Smooth muscle cell of the brain vasculature (primary cell): ENCODE measurements around the gene TMEM184A.
"Not testable (repeated sequence)": the region's sequence is repeated elsewhere in the genome, so short reads cannot be mapped to it uniquely, and the experiment has no call there.

Source experiments
- DNase-seq: peaks from one replicate; pipeline ENCODE4 v3.0.0-alpha.2; 2012; ENCODE audit warnings: low read depth, low spot score

Gene TMEM184A

DNA sequence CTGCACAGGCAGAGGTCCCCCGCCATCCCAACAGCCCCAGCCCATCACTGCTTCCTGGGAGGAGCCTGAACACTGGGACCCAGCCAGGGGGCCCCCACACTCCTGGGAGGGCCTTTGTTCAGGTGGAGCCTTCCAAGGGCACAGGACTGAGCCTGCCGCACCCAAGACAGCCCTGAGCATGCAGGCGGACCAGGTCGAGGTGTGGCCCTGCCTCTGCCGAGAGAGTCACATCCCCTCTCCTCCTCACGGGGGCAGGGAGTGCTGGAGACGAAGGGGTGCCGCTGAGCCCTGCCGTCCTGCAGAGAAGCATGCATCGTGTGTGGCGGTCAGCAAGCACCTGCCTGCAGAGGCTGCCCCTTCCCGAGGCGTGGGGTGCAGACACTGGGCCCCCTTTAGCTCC, 32.8 kb downstream of the TMEM184A start:
- no peak for DNase-seq

DNA sequence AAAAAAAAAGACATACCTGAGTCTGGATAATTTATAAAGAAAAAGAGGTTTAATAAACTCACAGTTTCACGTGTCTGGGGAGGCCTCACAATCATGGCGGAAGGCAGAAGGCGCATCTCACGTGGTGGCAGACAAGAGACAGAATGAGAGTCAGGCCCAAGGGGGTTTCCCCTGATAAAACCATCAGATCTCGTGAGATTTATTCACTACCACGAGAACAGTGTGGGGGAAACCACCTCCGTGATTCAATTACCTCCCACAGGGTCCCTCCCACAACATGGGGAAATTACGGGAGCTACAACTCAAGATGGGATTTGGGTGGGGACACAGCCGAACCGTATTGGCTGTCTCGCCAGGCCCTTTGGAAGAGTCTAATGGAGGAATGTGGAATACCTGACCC, 34.5 kb downstream of the TMEM184A start:
- DNase-seq: no peak

DNA sequence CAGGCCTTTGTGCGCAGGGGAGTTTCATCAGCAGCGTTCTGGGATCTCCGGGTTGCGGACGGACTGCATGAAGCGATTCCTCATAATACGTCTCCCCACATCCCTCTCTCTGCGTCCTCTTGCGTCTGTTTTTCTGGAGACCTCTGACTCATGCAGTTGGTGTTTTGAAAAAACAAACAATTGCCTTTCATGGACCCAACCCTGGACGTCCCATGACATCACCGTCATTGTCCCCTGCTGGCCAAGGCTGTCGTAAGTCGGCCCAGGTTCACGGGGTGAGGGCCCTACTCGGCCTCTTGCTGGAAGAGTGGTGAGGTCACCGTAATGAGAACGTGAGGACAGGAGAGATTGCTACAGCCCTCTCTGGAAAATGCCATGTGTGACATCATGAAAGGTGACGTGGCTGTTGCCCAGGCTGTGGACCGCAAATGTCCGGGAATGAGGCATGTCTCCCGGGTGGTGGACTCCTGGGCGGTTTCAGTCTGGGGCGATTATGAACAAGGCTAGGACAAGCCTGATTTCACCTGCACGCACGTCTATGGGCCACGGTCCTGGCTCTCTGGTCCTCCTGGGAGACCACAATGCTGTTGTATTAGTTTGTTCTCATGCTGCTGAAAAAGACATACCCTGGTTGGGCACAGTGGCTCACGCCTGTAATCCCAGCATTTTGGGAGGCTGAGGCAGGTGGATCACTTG, 35.3 kb downstream of the TMEM184A start:
- peak; percentile 97 for DNase-seq

- DNase-seq: not testable (repeated sequence)
Observed at GRCh38 chr7:1519322-1519922, 36.6 kb downstream of the TMEM184A start.

- no peak for DNase-seq
Observed at GRCh38 chr7:1516586-1517251, 39.3 kb downstream of the TMEM184A start.

- DNase-seq: not testable (repeated sequence)
Observed at GRCh38 chr7:1515509-1515967, 40.5 kb downstream of the TMEM184A start.

DNA sequence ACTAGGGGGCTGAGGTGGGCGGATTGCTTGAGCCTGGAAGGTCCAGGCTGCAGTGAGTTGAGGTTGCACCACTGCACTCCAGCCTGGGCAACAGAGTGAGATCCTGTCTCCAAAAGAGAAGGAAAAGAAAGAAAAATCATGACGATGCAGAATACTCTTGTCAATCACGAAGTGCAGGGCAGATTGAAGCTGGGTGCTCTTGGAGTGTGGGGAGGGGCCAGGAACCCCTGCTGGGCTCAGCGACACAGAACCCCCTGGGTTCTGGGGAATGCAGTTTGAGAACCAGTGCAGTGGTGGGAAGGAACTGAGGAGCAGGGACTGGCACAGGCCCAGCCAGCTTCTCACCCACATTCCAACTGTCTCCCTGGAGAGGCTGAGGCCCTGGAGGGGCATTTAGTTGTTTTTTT, 41.0 kb downstream of the TMEM184A start:
- DNase-seq: no peak

DNA sequence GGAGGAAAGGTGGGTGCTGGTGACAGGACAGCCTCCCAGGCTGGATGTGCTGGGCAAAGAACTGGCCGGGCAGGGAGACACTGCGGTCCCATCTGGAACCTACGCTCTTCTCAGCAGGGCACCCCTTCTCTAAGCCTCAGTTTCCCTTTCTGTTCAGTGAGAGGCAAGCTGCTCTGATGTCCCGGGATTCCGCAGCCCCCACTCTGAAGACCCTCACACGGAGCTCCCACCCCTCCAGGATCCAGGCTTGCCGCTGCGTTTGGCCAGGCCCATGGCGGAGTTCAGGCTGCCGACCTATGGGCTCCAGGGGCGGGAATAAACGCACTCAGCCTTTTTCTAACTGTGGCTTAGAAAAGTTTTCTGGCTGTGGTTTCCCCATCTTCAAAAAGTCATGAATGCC, 41.6 kb downstream of the TMEM184A start:
- no peak for DNase-seq

DNA sequence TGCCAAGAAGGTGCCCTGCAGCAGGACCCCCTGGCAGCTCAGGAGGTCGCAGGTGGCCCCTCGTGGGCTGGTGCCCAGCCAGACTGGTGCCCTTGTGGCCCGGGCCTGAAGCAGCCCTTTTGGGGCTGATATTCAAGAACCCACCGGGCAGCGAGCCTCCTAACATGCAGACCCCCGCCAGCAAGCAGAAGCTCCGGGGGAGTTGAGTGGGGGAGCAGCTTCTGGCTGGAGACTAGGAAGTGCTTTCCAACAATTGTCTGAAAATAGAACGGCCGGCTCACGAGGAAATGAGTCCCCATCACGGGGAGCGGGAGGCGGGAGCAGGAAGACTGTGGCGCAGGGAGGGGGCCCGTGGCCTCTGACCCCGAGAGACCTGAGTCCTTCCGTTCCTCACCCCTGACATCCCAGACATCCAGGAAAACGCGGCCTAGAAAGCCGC, 42.3 kb downstream of the TMEM184A start:
- no peak for DNase-seq

DNA sequence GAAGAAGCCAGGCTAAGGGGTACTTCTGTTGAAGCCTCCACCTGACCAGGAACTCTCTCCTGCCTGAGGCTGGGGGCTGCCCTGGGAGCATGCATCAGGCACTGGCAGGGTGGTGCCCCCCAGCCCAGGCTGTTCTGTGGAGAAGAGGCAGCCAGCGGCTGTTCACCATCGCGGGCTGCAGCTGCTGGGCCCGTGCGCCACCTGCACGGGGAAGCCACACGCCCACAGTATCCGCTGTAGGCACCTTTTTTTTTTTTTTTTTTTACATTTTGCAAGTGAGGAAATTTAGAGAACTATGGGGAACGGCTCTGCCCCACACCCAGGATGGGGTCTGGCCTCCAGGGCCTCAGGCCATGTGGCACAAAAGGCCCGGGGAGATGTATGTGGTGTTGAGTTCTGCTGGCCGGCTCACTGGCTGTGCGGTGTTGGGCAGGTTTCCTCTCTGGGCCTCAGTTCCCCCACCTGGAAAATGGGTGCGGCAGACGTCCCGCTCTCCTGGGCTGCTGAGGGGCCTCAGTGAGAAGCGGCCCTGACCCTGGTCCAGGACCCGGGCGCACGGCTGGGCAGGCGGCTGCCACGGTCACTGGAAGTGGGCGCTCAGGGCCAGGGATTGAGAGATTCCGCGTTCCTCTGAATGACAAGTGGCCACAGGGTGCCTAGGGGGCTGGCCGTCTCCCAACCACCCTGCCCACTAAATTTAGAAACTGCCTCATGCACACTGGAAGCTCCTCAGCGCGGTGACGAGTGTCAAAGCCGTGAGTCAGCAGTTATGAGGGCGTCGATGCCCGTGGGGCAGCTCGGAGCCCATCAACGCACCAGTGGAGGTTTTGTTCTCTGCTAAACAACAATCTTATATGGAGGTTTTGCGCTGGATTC, 43.0 kb downstream of the TMEM184A start:
- DNase-seq: no peak

- no peak for DNase-seq
Observed at GRCh38 chr7:1511444-1512422, 44.3 kb downstream of the TMEM184A start.

GRCh38 chr7:1510780-1511154, 45.2 kb downstream of the TMEM184A start:
- no peak for DNase-seq

GRCh38 chr7:1509226-1509625, 46.8 kb downstream of the TMEM184A start:
- no peak for DNase-seq

GRCh38 chr7:1508277-1508758, 47.7 kb downstream of the TMEM184A start:
- DNase-seq: no peak

GRCh38 chr7:1505731-1506550, 50.1 kb downstream of the TMEM184A start:
- no peak for DNase-seq

- peak; percentile 71 for DNase-seq
Observed at GRCh38 chr7:1503816-1504775, 51.9 kb downstream of the TMEM184A start, which contains the start of gene INTS1. TSS of gene INTS1 (minus strand) at chr7:1504389. CDS start at chr7:1503960, 429 bp downstream.

DNA sequence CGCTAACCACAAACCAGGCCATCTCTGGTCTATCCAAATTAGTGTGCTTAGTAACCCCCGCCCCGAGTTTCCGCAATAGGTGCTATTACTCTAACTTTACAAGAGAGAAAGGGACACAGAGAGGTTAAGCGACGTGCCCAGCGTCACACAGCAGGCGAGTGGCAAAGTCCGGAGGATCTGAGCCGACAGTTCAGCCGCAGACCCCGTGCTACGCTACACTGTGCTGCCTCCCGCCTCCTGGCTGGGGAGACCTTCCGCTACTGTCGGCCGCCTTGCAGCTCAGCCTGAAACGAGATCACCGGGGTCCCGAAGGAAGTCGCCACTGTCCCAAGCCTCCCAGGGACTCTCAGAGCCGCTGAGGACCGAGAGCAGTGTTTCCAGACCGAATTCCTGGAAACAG, 52.6 kb downstream of the TMEM184A start:
- no peak for DNase-seq

GRCh38 chr7:1502845-1503244, 53.2 kb downstream of the TMEM184A start:
- DNase-seq: no peak
